ENCODE data around the gene NDUFA8. TPM values are rescaled to one million over a fixed set of nuclear protein-coding genes. Genes with fewer than 3 reads are reported as not detected.

Gene NDUFA8
- total and polyA plus RNA-seq, 10 donors, result 27.8 to 72.7 (median 29.8) TPM

GRCh38 chr9:122205176-122205575 is 45.6 kb upstream of the NDUFA8 start:
- Histone ChIP-seq H3K9me3 (no peaks in the 10 kb centered on the region), H3K4me3 (no peak overlapping the region), H3K27me3 (replicated peaks in 1 of 7) (peaks cover 0 to 17% (median 0%) of the 10 kb centered on the region in 7 donors), H3K36me3 (no peaks in the 10 kb centered on the region), H3K4me1 (no peaks in the 10 kb centered on the region), H3K27ac (no peak overlapping the region)
- intact Hi-C loops (cut with DNase I; ENCODE audit: low total_unique reads), result no loop called here
- WGBS, 5 donors, result 88 to 99% (median 93%) methylated on average over 8 of the region's 8 CpGs
- DNase-seq, result peak; percentile 58
- no peak for TF ChIP-seq POLR2AphosphoS5 (IDR thresholded peaks at IDR 0.05)
- no peak for TF ChIP-seq CTCF (IDR thresholded peaks at IDR 0.05 in 8 of 11, conservative IDR thresholded peaks at IDR 0.05 in 3 of 11)
- no peak for TF ChIP-seq POLR2A (IDR thresholded peaks at IDR 0.05)

GRCh38 chr9:122204491-122204890 is 44.9 kb upstream of the NDUFA8 start:
- peak; percentile 70 for DNase-seq
- no peaks in the 10 kb centered on the region for H3K36me3 ChIP-seq
- WGBS, 5 donors, result 86 to 95% (median 91%) methylated on average over 12 of the region's 12 CpGs
- peaks cover 0 to 16% (median 0%) of the 10 kb centered on the region in 7 donors for H3K27me3 ChIP-seq (replicated peaks in 1 of 7)
- no peaks in the 10 kb centered on the region for H3K9me3 ChIP-seq
- TF ChIP-seq CTCF (IDR thresholded peaks at IDR 0.05 in 8 of 11, conservative IDR thresholded peaks at IDR 0.05 in 3 of 11) (no peak), POLR2A (IDR thresholded peaks at IDR 0.05) (no peak), POLR2AphosphoS5 (IDR thresholded peaks at IDR 0.05) (no peak)
- H3K4me1 ChIP-seq, result no peaks in the 10 kb centered on the region
- no peak overlapping the region for H3K27ac ChIP-seq
- intact Hi-C loops (cut with DNase I; ENCODE audit: low total_unique reads), result no loop called here
- H3K4me3 ChIP-seq, result no peak overlapping the region

GRCh38 chr9:122204055-122204454 is 44.5 kb upstream of the NDUFA8 start:
- no peak overlapping the region for H3K4me3 ChIP-seq
- H3K9me3 ChIP-seq, result no peaks in the 10 kb centered on the region
- intact Hi-C loops (cut with DNase I; ENCODE audit: low total_unique reads), result no loop called here
- peaks cover 0 to 12% (median 0%) of the 10 kb centered on the region in 7 donors for H3K27me3 ChIP-seq (replicated peaks in 1 of 7)
- no peaks in the 10 kb centered on the region for H3K36me3 ChIP-seq
- TF ChIP-seq CTCF (IDR thresholded peaks at IDR 0.05 in 8 of 11, conservative IDR thresholded peaks at IDR 0.05 in 3 of 11), result no peak
- TF ChIP-seq POLR2AphosphoS5 (IDR thresholded peaks at IDR 0.05), result no peak
- no peak for TF ChIP-seq POLR2A (IDR thresholded peaks at IDR 0.05)
- no peak for DNase-seq
- 88 to 93% (median 90%) methylated on average over 5 of the region's 5 CpGs for WGBS, 5 donors
- no peak overlapping the region for H3K27ac ChIP-seq
- no peaks in the 10 kb centered on the region for H3K4me1 ChIP-seq

GRCh38 chr9:122202111-122202510 is 42.5 kb upstream of the NDUFA8 start:
- DNase-seq, result peak; percentile 20
- no peaks in the 10 kb centered on the region for H3K4me1 ChIP-seq
- TF ChIP-seq CTCF (IDR thresholded peaks at IDR 0.05 in 8 of 11, conservative IDR thresholded peaks at IDR 0.05 in 3 of 11) (no peak), POLR2AphosphoS5 (IDR thresholded peaks at IDR 0.05) (no peak), POLR2A (IDR thresholded peaks at IDR 0.05) (no peak)
- peaks cover 0 to 21% (median 0%) of the 10 kb centered on the region in 7 donors for H3K27me3 ChIP-seq (replicated peaks in 1 of 7)
- H3K36me3 ChIP-seq, result no peaks in the 10 kb centered on the region
- H3K27ac ChIP-seq, result no peak overlapping the region
- no peak overlapping the region for H3K4me3 ChIP-seq
- no peaks in the 10 kb centered on the region for H3K9me3 ChIP-seq
- intact Hi-C loops (cut with DNase I; ENCODE audit: low total_unique reads), result no loop called here
- 74 to 92% (median 86%) methylated on average over 3 of the region's 3 CpGs for WGBS, 5 donors
